ENCODE data around the gene FBXW5.

The FBXW5 gene

DNA sequence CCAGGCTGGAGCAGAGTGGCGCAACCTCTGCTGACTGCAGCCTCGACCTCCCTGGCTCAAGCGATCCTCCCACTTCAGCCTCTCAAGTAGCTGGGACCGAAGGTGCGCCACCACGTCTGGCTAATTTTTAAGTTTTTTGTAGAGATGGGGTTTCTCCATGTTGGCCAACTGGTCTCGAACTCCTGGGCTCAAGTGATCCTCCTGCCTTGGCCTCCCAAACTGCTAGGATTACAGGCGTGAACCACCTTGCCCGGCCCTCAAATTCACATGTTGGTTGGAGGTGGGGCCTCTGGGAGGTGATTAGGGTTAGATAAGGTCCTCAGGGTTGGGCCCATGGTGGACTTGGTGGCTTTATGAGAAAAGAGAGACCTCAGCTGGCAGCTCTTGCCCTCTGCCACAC lies 17.6 kb upstream of the FBXW5 start:
- no peak for DNase-seq (ENCODE audit: low read depth in 2 of 2)

DNA sequence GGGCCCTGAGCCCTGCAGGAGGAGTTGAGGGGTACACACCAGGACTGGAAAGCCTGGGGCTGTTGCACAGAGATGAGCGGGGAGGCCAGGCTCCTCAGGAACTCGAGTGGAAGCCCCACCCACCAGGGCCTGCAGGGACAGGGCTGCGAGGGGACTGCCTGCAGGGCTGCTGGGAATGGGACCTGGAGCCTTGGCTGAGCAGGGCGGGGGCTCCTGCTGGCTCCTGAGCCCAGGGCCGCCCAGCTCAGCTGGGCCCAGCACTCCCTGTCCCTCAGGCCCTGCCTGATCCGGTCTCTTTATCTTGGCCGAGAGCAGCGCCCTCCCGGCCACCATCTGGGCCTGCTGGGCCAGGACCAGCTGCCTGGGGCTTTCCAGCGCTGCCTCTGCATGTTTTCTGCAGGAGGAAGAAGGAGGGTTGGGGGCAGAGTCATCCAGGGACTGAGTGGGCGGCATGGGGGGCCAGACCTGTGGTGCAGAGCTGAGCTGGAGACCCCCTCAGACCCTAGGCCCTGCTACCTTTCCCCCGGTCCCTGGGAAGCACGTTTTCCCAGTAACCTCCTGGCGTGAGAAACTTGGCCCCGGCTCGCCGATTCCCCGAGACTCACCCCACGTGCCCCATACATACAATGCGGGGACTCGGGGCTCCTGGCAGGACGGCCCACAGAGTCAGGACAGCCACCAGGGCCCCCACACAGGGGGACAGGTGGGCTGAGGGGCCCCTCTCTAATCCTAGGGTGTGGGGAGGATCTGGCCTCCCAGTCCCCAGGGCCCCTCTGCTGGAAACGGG lies 16.9 kb upstream of the FBXW5 start:
- DNase-seq (ENCODE audit: low read depth in 2 of 2): no peak

DNA sequence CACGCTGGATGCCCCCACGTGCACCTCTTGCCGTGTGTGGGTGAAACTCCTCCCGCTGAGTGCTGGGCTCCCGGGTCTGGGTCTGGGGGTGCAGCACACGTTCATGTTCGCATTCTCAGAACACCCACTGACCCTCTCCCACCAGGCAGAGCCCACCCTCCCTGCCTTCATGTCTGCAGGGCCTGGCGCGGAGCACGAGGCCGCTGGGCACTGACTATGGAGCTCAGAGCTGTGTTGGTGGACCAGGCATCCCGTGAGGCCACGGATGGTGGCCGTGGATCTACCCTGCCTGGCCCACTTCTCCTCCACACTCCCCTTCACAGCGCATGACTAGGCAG lies 16.4 kb upstream of the FBXW5 start:
- DNase-seq (ENCODE audit: low read depth in 2 of 2): no peak

DNA sequence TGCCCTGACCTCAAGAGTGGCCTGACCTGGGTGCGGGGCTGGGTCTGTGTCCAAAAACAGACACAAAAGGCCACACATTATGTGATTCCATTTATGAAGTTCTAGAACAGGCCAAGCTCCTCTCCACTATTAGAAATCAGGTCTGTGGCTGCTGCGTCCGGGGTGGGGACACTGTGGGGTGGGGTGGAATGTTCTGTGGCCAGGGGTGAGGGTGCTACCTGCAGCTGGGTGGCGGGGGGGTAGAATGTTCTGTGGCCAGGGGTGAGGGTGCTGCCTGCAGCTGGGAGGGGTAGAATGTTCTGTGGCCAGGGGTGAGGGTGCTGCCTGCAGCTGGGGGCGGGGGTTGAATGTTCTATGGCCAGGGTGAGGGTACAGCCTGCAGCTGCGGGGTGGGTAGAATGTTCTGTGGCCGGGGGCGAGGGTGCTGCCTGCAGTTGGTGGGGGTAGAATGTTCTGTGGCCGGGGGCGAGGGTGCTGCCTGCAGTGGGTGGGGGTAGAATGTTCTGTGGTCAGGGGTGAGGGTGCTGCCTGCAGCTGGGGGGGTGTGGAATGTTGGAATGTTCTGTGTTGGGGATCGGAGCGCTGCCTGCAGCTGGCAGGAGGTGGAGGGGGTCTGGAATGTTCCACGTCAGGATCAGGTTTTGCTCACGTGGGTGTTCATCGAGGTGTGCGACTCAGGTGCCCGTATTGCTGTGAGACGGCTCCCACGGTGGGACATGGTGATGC lies 15.8 kb upstream of the FBXW5 start:
- DNase-seq (ENCODE audit: low read depth in 2 of 2): no peak

DNA sequence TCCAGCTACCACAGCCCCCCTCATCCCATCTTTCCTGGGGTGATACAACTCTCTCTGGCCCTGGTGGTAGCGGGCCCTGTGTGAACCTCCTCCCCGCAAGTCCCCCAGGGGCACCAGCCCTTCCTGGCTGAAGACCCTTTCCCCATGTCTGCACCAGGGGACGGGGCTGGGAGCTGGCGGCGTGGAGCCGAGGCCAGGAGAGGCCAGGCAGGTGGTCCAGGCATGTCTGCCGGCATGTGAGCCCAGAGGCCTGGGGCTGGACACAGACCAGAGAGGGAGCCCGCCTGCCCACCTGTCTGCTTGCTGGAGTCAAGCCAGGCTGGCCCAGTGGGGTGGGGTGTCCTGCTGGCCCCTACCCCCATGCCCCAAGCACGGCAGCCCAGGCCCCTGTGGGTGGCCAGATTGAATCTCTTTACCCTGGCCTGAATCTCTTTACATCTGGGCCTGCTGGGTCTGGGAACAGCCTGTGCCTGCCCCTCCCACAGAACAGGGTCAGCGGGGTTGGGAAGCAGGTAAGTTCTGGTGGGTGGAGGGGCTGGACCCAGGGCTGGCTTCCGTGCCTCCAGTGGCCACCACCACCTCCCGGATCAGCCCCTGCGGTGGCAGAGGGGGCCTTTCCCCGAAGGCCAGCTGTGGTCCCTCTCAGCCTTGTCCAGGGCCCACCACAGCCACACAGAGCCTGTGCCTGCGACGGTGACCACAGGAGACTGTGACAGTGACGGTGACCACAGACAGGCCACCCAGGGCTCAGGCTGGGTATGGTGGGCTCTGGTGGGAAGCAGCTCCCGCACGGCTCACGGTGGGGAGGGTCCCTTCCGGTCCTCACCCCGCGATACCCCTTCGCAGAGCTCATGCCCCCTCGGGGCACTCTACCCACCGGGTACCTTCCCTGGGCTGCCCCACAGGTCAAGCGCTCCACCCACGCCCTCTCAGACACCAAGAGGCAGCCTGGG lies 14.6 kb upstream of the FBXW5 start:
- no peak for DNase-seq (ENCODE audit: low read depth in 2 of 2)

DNA sequence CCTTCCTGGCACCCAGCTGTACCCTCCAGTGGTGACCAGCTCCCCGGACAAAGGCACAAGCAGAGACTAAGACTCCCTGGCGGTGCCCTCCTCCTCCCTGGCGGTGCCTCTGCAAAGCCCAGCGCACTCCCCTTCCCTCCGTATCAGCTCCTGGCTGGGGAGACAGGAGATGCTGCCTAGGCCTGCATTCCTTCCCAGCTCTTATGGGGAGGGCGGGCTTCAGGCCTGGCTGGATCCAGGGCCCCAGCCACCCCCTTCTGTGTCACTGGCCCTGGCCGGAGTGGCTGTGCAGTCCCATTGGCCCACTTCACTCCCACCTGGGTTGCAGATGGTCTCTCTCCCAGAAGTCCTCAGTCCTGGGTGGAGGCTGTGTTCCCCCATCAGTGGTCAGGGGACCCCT lies 13.9 kb upstream of the FBXW5 start:
- no peak for DNase-seq (ENCODE audit: low read depth in 2 of 2)

DNA sequence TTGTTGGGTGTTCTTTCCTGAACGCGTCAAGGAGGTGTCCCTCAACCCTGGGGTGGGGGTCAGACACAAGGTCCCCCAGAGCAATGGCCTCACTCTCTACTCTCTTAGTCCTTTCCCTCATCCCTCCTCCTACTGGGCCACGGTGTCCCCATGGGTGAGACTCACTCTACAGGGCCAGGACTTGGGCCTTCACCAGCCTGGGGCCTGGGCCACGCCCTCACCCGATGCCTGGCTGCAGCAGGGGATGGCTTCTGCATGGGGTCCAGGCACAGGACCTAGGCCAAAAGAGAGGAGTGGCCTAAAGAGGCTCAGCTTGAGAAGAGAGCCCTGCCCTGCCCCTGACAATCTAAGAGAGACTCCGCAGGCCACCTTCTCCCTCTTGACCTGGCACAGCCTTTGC lies 13.4 kb upstream of the FBXW5 start:
- DNase-seq (ENCODE audit: low read depth in 2 of 2): no peak

DNA sequence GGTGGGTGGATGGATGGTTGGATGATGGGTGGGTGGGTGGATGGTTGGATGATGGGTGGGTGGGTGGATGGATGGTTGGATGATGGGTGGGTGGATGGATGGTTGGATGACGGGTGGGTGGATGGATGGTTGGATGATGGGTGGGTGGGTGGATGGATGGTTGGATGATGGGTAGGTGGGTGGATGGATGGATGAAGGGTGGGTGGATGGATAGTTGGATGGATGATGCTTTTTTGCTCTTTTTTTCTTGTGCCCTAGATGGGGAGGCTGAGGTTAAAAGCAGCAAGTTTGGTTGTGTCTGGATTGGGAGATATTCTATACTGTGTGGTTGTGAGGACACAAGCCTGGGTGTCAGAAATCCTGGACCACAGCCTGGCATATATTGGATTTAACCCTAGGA lies 12.9 kb upstream of the FBXW5 start:
- no peak for DNase-seq (ENCODE audit: low read depth in 2 of 2)

DNA sequence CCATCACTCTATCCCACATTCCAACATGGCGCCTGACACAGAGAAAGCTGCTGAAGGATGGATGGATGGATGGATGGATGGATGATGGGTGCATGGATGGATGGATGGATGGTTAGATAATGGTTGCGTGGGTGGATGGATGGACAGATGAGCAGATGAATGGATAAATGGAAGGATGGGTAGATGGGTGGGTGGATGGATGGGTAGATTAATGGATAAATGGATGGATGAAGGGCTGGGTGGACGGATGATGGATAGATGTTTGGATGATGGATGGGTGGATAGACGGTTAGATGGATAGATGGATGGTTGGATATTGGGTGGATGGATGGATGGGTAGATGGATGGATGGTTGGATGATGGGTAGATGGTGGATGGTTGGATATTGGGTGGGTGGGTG lies 12.1 kb upstream of the FBXW5 start:
- no peak for DNase-seq (ENCODE audit: low read depth in 2 of 2)

DNA sequence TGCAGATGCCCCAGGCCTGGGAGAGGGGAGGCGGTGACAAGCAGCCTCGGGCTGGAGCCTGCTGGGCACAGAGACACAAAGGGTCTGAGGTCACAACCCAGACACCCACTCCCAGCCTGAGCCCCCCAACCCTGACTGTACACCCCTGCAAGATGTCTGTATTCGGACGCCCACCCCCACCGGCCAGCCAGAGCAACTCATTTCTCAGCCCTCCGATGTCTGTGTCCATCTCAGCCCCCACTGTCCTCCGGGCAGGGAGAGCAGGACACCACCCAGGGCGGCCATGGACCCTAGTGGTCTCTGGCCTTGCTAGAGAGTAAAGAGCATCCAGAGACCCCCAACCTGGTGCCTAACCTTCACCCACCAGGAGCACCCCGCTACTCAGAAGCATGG lies 11.4 kb upstream of the FBXW5 start:
- no peak for DNase-seq (ENCODE audit: low read depth in 2 of 2)

DNA sequence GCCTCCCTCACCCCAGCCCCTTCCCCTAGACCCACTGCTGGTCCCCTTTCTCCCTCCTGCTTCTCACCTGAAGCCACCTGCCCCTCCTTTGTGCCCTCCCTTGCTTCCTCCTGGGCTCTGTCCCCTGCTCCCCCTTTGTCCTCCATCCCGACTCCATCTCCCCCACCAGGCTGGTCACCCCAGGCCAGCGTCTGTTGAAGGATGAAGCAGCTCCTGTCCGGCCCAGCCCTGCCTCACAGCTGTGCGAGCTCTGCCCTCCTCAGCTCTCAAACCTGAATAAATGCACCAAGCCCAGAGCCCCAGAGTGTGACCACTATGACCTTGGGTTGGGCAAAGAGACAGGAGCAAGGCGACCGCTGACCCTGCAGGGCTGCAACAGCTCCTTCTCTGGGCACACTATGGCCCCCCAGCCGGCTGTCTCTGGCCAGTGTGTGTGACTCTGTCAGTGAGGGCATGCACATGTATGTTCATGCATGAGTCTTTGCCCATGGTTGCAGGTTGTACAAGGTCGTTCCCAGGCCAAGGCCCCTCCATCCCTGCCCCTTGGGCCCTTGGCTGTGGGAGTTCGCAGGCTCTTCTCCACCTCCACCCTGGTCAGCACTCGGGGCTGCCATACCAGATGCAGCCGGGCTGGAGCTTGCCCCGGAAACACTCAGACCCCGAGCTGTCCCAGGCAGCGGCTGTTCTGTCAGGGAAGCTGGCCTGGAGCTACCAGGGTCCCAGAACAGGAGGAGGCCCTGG lies 10.8 kb upstream of the FBXW5 start:
- no peak for DNase-seq (ENCODE audit: low read depth in 2 of 2)

DNA sequence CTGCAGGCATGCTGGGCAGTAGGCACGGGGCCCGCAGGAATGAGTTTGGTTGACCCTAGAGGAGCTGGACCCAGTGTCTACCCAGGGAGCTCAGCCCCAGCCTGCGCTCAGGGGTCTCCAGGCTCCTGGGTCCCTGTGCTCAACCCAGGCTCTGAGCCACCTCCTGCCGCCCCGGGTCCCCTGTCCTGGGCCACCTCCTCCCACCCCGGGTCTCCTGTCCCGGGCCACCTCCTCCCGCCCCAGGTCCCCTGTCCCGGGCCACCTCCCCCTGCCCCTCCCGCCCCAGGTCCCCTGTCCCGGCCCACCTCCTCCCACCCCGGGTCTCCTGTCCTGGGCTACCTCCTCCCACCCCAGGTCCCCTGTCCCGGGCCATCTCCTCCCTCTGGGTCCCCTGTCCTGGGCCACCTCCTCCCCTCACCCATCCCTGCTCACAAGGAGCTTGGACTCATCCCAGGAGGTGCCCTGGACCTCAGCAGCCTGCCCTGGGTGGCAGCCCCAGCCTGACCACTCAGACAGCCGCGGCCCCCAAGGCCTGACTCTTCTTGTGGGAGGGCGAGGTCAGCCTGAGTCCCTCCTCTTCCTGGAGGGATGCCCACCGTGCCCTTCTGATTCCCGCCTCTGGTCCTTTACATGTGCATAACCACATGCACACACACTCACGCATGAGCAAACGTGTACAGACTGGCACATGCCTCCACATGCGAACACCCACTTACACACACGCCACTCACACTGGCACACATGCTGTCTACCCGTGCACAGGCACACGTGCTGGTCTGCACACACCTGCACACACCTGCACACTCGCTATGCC lies 9.9 kb upstream of the FBXW5 start:
- DNase-seq (ENCODE audit: low read depth in 2 of 2): no peak

DNA sequence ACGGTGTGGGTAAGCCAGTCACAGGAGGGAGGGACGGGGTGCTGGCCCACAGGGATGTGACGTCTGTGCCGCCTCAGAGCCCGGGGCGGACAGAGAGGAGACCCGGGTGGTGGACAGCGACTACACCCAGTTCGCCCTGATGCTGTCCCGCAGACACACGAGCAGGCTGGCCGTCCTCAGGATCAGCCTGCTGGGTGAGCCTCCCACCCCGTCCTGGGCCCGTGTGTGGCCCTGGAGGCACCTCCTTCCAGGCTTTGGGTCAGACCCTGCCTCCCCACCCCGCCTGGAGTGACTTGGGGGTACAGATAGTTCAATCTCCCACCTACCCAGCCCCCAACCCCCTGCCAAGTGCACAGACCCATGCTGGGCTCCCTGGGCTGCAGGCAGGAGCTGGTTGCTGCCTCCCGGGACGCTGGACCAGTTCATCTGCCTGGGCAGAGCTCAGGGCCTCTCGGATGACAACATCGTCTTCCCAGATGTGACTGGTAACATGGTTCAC lies 9.3 kb upstream of the FBXW5 start:
- DNase-seq (ENCODE audit: low read depth in 2 of 2): no peak

DNA sequence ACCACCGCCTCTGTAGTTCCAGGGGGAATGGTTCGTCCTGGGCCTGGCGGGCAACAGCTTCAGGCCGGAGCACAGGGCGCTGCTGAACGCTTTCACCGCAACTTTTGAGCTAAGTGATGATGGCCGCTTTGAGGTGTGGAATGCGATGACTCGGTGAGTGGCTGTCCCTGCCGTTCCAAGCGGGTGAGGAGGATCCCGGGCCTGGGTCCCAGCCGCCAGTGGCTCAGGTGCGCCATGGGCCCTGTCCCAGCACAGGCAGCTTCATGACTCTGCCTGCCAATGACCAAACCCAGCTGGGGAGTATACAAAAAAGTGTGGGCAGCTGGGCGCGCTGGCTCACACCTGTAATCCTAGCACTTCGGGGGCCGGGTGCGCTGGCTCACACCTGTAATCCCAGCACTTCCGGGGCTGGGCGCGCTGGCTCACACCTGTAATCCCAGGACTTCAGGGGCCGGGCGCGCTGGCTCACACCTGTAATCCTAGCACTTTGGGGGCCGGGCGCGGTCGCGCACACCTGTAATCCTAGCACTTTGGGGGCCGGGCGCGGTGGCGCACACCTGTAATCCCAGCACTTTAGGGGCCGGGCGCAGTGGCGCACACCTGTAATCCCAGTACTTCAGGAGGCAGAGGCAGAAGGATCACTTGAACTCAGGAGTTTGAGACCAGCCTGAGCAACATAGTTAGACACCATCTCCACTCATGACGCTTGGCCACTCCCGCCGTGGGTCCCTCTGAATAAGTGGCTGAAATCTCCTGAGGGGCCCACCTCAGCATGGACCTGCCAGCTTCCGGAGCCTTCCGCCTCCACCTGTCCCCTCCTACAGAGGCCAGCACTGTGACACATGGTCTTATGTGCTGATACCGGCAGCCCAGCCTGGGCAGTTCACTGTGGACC lies 8.6 kb upstream of the FBXW5 start:
- DNase-seq (ENCODE audit: low read depth in 2 of 2): no peak

DNA sequence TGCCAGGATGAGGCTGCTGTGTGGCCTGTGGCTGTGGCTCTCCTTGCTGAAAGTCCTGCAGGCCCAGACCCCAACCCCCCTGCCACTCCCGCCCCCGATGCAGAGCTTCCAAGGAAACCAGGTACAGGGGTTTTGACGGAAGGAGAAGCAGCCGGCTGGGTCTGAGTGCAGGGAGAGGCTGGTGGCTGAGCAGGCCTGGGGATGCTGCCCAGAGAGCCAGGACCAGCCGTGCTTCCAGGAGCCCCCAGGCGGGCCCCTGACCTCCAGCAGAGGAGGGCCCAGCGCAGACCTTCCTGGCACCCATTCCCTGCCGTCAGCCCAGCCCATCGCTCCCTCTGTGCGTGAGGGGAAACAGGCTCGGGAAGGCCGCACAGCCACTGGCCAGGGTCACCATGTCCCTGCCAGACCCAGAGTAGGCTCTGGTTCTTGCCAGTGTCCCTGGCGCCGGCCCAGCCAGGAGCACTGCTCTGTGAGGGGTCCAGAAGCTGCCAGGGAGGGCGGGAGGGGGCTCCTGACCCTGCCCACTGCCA lies 7.8 kb upstream of the FBXW5 start:
- DNase-seq (ENCODE audit: low read depth in 2 of 2): no peak

DNA sequence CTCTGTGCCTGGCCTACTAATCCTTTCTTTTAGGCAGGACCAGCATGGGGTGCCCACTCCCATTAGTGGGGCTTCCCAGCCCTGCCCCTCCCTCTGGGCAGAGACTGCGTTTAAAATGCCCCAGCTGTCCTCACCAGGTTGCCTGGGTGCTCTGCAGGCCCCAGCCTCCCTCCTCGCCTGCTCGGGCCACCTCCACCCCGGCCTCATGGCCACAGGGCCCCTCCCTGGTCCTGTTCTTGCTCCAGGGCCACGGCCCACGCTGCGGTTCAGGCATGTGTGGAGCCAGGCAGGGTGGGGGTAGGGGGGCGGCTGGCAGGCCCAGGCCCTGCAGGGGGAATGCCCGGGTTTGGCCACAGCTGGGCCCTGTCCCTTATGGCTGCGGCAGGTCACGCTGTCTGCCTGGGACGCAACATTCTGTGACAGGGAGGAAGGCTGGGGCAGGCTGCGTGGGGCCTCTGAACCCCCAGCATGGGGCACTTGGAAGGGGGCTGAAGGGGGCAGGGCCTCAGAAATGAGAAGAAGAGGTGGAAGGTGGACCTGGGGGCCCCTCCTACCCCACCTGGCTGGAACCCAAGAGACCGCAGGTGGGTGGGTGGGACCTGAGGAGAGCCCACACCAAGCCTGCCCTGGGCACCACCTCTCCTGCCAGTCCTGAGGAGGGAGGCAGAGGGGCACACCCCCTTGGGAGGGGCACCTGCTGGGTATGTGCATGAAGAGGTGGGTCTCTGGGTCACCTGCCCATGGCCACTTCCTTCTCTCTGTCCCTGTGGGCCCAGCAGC lies 7.2 kb upstream of the FBXW5 start, which contains the start of gene LCN12:
TSS of gene LCN12 (plus strand) at position 733 of the 780 bp plus-strand sequence. CDS start 55 bp downstream, outside the sequence.
- DNase-seq (ENCODE audit: low read depth in 2 of 2): no peak

DNA sequence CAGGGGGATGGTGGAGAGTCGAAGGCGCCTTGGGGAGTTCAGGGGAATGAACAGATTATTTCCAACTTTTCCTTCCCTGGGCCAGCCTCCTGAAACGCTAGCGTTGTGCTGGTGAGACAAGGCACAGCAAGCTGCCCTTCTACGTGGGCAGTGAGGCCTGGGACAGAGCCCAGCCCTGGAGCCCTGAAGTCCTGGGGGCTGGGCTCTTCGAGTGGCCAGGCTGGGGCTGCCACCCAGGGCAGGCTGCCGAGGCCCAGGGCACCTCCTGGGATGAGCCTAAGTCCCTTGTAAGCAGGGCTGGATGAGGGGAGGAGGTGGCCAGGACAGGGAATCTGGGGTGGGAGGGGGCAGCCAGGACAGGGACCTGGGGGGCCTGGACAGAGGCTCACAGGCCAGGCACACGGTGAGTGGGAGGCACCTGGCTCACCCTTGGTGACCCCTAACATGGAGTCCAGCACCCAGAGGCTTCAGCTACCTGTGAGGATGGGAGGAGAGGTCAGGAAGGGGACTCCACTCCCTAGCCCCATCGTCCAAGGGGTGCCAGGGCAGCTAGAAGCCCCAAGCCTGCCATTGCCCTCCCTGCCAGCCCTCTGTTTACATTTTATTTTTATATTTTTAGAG lies 6.2 kb upstream of the FBXW5 start:
- no peak for DNase-seq (ENCODE audit: low read depth in 2 of 2)

Measured in stimulated activated CD8-positive, alpha-beta memory T cell treated with anti-CD3 and anti-CD28 coated beads, Interleukin-15, amount 100 ng/mL, for 4 hours (primary cell).